CD4-positive, alpha-beta T cell treated with Interleukin-12 subunit alpha and Interleukin-12 subunit beta, for 1 hour (primary cell): ENCODE results near the gene DPPA4.

Experiments used
- DNase-seq: peaks from one replicate; pipeline ENCODE4 v3.0.0-alpha.2; 2020

Gene DPPA4

DNA sequence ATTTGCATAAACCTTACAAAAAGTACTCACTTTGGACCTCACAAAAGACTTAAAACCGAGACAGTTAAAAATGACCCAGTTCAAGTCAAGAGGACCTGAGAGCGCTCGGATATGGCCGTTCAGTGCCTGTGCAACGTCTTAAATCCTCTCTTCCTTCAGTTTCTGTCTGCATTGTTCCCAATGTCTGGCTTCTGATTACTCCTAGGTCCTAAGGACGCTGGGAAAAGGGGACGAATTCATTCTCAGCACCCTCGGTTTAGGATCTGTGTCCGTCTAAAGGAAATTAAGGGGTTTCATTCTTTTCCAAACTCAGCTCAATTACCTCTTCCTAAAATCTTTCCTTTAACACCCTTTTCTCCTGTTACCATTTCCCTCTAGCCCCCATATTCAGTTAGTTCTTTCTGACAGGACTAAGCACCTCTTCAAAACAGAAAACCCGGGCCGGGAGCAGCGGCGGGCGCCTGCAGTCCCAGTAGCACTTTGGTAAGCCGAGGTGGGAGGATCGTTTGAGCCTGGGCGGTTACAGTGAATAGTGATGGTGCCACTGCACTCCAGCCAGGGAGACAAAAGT lies 970 bp downstream of the DPPA4 start:
- peak; percentile 9 for DNase-seq

GRCh38 chr3:109334572-109334971 lies 2.8 kb downstream of the DPPA4 start:
- DNase-seq, result no peak

GRCh38 chr3:109331692-109332091 lies 5.7 kb downstream of the DPPA4 start:
- DNase-seq, result no peak

DNA sequence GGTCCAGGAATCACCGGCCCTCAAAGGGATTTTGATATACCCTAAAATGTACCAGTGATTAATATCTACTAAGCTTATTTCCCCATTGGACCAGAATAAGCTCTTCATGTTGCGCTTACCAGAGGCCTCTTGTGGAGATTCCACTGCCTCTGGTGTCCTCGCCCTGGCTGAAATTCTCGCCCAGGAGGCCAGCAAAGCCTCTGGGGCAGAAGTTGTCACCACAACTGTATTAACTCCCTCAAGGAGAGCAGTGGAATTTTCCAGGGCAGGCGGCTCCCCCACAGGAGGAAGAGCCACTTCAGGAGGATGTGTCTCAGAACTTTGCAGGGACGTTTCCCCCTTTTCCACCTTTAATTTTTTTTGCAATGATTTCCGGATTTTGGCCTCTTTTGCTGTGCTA lies 6.9 kb downstream of the DPPA4 start:
- DNase-seq, result no peak

DNA sequence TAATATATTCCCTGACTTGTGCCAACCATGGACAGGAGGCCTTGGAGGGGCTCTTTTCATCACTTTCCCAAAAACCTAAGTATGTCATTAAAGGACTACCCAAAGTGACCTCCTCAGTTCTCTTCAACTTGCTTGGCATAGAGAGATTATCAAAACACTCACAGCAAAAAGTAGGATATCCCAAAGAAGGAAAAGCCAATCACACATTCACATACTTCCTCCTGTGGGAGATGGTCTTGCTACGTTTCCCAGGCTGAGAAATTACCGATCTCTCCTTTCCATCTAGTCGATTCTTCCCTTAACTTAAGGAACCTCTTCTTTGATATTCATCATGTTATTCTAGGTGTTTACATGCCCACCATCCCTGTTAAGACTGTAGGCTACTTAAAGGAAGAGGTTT lies 9.1 kb downstream of the DPPA4 start:
- DNase-seq, result no peak

DNA sequence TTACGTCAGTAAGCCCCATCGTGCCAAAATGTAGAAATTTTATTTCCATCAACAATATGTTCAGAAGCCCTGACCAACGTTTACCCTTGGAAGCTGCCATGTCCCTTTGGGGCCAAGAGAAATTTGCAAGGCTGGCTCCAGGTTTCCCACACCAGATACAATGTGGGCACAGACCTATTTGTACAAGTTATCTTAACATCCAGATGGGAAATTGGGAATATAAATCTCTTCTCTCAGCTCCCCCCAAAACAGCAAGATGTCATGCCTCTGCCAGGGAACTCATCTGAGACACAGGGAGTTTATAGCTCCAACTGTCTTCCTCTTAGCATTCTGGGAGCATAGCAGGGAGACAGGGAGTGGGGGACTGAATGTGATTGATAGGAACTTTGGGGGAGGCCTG lies 11.7 kb downstream of the DPPA4 start:
- DNase-seq, result no peak

DNA sequence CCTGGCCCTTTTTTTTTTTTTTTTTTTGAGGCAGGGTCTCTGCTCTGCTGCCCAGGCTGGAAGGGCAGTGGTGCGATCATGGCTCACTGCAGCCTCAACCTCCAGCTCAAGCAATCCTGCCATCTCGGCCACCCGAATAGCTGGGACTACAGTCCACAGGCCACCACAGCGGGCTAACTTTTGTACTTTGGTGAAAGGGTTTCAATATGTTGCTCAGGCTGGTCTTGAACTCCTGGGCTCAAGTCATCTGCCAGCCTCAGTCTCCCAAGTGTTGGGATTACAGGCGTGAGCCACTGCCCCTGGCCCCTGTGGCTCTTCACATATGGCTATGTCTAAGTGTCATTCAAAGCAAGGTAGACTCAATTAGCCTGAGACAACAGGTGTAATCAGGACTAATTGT lies 12.2 kb downstream of the DPPA4 start:
- no peak for DNase-seq

DNA sequence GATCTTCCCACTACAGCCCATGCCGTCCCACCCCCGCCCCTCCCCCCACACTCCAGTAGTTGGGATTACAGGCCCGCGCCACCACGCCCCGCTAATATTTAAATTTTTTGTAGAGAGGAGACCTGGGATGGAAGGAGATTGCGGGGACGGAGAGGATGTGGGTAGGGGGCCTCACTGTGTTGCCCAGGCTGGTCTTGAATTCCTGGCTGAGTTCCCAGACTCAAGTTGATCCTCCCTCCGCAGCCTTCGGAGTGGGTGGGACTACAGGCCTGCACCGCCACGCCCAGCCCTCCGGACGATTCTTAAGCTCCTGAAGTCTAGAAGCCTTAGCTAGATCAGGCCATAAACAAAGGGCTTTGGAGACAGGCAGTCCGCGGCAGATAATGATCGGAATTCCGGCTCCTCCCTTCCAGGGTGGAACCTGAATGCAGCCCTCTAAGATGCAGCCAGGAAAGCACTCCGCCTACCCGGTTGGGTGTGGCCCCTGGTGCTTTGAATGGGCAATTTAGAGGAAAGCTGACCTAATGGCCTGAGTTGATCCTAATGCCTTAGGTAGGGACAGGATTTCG lies 21.1 kb downstream of the DPPA4 start, which contains the start of gene DPPA2:
DPPA2 (minus strand) TSS at position 356 of the 569 bp plus-strand sequence. CDS start 1,975 bp downstream, outside the sequence.
- DNase-seq, result no peak

GRCh38 chr3:109313061-109313460 lies 24.3 kb downstream of the DPPA4 start:
- DNase-seq, result no peak

DNA sequence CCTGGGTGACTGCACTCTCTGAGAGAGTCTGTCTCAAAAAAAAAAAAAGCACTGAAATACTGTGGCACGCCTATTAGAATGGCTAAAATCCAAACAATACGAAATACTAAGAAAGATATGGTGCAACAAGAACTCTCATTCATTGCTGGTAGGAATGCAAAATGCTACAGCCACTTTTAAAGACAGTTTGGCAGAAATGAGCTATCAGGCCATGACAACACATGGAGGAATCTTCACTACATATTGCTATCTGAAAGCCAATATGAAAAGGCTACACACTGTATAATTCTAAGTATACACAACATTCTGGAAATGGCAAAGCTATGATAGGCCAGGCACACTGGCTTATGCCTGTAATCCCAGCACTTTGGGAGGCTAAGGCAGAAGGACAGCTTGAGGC lies 39.9 kb downstream of the DPPA4 start:
- no peak for DNase-seq

GRCh38 chr3:109284071-109284470 lies 53.3 kb downstream of the DPPA4 start:
- DNase-seq, result no peak

DNA sequence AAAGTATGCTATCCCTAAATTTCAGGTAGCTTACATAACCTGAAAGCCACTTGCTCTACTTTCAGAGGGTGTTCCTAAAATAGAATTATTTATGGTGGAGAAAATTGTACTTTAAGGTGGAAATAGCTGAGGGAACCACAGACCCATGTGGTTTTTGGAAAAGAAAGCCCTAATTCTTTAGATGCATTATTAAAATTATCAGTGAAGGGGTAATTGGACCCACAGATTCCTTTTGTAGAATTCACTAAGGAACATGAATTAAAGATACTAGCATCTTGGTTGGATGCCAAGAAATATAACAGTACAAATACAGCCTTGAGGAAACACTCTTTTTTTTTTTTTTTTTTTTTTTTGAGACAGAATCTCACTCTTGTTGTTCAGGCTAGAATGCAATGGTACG lies 58.8 kb downstream of the DPPA4 start:
- no peak for DNase-seq

DNA sequence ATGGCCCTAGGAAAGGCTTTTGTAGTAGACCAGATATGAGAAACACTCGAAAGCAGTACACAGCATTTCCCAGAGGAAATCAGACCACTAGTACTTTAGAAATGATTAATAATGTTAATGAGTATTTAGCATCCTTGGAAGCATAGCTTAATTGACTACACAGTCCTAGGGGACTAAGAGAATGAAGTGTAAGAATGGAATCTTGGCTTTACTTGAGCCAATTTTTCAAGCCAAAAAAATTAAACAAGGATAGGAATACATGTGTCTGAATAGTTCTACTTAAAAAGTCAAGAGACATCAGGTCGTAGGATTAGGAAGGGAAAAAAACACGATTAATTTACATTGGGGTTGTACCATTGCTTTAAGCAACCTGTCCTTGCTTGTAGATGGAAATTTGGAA lies 59.2 kb downstream of the DPPA4 start:
- DNase-seq, result no peak
